Smooth muscle cell of the brain vasculature (primary cell): ENCODE measurements around the gene KCNIP4.
"Not testable (repeated sequence)": the region's sequence is repeated elsewhere in the genome, so short reads cannot be mapped to it uniquely, and the experiment has no call there.

Experiments used
- DNase-seq: peaks from one replicate; pipeline ENCODE4 v3.0.0-alpha.2; 2012; ENCODE audit warnings: low read depth, low spot score

The KCNIP4 gene

DNA sequence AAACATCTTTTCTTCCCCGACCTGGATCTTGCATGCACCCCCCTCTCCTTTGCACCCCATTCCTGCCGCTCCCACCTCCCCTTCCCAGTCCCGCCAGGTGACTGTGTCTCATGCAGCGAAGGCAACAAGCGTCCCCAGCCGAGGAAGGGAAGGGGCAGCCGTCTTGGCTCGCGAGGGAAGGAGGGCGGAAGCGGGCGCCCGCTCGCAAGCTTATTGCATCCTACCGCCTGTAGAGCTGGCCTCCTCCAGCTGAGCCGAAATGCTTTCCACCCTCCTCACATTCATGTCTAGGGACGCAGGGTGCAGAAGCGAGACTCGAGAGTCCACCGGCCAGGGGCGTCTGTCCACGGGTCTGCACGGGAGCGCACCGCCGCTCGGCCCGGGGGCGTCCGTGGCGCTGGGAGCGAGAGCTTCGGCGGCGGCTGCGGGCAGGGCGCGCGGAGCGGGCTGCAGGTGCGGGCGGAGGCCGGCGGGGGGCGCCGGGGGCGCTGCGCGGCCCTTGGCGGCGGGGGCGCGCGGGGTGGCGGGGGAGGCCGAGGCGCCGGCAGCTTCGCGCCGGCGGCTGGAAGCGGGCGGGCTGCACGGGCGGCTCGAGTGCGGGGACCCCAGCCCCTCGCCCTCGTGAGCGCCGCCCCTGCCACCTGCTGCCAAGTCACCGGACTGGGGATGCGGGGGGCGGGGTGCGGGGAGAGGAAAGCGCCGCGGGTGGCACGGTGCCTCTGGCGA is at the start of gene KCNIP4:
Gene KCNIP4, minus strand, starts transcription at position 426 of the 726 bp plus-strand sequence.
- no peak for DNase-seq

DNA sequence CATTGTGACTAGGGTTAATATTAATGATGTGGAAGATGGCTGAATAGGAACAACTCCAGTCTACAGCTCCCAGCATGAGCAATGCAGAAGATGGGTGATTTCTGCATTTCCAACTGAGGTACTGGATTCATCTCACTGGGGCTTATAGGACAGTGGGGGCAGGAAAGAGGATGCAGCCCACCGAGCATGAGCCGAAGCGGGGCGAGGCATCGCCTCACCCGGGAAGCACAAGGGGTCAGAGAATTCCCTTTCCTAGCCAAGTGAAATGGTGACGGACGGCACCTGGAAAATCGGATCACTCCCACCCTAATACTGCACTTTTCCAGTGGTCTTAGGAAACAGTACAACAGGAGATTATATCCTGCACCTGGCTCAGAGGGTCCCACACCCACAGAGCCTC is 48.0 kb upstream of the KCNIP4 start:
- DNase-seq, result not testable (repeated sequence)

DNA sequence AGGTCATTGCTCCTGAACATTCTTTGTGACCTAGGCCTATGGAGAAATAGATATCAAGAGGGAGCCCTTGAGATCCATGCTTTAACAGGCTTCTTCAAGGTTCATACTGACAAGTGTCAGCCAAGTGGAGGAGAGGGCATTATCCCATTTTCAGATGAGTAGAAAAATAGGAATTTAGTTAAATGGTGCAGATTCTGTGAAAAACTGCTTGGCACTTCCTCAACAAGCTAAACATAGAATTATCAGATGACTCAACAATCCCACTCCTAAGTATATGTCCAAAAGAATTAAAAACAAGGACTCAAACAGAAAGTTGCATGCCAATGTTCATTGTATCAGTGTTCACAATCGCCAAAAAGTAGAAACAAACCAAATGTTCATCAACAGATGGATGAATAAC is 43.8 kb upstream of the KCNIP4 start:
- no peak for DNase-seq

DNA sequence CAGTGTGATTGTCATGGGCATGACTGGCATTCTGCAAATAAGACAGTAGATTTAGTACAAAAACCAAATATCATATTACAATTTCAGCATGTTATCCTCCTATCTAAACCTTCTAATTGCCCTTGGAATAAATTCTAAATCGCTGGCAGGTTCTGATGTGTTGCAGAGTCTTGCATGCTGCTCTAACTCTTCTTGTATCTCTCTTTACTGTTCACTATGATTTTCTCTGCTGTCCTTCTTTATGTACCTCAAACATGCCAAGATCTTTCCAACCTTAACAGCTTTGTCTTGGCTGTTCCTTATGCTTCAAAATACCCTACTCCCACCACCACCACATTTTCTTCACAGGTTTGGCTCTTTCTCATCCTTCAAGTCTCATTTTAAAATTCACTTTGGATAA is 43.0 kb upstream of the KCNIP4 start:
- no peak for DNase-seq

DNA sequence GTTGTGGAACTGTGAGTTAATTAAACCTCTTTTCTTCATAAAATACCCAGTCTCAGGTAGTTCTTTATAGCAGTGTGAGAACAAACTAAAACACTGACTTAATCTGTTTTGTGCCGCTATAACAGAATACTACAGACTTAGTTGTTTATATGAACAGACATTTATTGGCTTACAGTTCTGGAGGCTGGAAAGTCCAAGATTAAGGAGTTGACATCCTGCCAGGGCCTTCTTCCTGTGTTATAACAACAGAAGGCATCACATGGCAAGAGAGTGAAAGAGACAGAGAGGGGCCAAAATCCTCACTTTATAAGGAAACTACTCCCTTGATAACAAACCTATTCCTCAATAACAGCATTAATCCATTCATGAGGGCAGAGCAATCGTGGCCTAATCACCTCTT is 42.5 kb upstream of the KCNIP4 start:
- no peak for DNase-seq

DNA sequence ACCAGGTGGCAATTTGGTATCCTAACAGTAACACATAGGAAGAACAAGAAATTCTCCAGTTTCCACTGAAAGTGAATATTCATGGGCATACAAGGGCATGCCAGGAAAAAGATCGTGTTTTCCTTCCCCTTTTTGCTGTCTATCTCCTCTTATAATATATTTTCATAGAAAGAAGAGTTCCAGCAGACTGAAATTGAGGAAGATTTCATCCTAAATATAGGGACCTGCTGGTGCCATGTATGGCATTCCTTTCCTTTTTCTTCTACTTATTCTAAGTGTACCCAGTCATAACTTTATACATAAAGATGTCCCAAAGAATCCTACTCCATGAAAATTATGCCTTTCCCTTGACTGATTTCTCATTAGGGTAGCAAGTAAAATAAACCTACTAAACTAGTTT is 40.8 kb upstream of the KCNIP4 start:
- no peak for DNase-seq

DNA sequence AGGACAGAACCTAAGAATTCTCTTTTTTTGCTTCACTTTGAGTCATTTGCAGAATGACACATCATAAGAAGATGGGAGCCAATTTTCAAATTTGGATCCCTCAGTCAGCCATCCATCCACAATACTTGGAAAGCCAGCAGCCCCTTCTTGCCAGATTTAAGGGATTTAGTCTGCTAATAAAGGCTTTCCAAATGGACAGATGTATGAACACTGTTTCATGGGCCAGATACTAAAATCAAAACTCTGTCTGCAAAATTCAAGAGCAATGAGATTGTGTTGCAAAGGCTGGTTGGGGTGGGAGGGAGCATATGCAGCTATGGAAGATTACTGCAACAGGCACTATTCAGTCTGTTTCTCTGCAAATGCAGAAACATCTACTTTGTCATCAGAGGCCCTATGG is 37.7 kb upstream of the KCNIP4 start:
- DNase-seq, result no peak

DNA sequence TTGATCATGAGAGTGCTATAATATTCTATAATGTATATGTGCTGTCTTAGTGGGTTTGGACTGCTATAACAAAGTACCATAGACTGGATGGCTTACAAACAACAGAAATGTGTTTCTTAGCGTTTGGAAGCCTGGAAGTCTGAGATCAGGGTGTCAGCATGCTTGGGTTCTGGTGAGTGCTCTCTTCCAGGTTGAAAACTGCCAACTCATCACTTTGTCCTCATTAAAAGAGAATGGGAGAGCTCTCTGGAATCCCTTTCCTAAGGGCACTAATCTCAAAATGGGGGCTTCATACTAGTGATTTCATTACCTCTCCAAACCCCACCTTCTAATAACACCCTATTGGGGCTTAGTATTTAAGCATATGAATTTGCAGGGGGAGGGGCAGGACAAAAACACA is 33.5 kb upstream of the KCNIP4 start:
- no peak for DNase-seq

DNA sequence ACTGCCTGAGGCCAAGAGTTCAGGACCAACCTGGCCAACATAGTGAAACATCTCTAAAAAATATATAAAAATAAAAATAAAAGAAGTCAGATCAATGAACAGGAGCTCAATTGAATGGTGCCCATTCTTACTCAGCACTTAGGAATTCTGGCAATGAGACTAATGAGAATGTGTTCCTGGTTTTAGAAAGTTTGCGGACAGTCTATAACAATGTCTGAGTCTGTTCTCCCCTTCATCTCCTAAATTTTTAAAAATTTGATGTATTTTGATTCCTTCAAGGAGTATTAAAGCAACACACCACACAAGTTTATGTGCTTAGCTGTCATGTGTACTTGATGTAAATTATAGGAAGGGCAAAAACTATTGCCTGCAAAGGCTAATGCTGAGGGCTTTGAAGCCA is 30.6 kb upstream of the KCNIP4 start:
- no peak for DNase-seq

DNA sequence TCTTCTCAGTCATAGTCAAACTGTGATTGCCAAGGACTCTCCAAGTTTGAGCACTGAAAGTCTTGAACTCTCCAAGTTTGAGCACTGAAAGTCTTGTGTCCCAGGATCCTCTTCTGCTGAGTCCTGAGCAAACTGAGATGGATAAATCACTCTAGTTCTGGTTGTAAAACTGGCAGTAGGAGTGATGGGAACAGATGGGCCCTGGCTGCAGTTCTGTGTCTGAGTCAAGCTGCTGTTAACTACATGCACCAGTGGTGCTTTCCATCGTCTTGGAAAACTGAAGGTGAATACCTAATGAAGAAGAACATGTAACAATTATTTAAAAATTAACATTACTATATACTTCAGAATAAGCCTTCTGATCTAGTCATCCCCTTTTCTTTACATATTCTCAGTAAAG is 27.6 kb upstream of the KCNIP4 start:
- no peak for DNase-seq

DNA sequence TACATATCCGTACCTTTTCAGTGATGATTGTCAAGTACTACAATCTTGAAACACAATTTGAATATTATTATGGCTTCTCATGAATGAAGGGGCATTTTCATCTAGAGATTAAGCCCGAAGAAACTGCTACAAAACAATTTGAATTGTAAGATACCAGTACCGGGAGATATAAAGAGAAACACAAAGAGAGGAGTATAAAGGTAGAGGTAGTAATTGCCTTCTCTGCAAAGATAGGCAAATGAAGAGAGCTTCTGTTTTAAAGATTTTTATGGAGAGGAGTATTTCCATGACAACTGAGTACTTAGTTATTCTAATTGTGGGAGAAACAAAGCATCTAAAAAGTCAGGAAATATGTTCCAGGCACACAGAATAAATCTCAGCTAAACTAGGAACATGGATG is 25.3 kb upstream of the KCNIP4 start:
- no peak for DNase-seq

DNA sequence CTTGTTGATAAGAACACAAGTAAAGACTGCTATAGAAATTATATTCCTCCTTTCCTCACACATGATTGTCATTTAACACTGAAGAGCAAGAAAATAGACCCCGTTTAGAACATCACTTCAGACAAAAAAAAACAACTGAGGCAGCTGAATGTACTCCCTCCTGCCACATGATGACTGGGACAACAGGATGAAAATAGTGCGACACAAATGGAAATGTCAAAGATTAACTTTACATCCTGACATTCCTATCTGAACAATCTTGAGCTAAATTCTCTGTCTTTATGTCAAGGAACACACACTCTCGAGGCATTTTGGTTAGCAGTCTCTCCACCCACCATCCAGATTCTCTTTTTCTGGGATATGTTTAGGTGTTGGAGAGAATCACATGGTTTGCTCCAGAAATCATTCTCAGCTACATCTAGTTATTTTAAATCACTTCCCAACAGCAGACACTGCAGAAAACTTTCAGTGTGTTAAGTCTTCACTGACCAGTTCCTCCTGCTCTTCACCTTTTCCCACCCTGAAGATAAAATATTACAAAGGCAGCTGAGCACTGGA is 16.3 kb upstream of the KCNIP4 start:
- DNase-seq, result no peak

DNA sequence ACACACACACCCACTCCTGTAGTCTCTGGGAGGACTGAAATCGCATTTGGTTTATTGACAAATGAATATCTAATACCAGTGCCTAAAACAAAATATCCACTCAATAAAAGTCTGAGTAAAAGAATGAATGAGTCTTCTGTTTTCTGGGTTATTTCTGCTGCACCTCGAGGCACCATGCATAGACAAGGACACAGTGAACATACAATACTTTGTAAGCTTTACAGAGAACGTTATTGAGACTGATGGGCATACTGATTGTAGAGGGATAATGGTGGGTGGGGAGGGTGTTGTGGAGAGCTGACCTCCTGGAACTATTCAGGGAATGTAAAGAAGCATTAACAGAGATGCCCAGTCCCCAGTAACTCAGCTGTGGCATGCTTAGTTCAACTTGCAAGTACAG is 14.1 kb upstream of the KCNIP4 start:
- DNase-seq, result no peak

DNA sequence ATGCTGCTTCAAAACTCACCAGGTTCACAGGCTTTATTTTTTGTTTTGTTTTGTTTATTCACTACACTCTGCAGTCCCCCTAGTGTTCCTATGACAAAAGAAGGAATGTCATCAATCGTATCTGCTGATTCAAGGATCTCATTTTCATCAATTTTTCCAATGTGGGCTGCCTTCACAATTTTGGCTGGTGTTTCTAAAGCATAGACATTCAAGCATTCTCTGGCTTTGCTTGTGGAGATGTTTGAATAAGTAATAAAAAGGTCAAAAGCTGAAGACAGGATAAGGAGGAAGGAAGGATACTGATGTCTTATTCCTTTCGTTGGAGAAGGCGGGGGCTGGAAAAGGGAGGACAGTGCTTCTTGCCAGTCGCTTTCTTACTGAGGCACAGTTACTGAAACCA is 12.2 kb upstream of the KCNIP4 start:
- no peak for DNase-seq

DNA sequence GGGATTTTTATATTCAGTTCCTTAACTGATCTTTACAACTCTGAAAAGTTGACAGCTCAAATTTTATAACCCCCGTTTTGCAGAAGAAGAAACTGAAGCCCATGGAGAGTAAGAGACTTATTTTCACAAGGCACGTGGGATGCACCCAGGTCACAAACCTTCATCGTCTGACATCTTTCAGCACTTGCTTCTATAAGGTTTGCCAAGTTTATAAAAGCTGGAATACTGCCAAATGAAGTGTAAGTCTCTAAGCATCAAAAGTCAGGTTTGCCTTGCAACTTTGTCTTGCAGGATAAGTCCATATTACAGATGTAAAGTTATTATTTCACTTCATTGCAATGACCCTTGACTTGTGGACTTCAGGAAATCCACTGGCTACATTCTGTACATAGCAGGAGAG is 6.3 kb upstream of the KCNIP4 start:
- no peak for DNase-seq

DNA sequence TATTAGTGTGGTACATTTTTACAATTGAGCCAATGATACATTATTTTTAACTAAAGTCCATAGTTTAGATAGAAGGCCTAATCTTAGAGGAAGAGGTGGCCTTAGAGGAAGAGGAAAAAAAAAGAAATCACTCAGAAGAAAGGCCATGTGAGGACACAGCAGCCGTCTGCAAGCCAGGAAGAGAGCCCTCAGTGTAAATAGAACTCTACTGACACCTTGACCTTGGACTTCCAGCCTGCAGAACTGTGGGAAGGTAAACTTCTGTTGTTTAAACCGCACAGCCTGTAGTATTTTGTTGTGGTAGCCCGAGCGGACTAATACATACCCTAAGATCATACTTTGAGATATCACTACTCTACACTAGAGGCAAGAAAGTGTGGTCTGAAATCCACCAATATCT is 5.1 kb upstream of the KCNIP4 start:
- no peak for DNase-seq

DNA sequence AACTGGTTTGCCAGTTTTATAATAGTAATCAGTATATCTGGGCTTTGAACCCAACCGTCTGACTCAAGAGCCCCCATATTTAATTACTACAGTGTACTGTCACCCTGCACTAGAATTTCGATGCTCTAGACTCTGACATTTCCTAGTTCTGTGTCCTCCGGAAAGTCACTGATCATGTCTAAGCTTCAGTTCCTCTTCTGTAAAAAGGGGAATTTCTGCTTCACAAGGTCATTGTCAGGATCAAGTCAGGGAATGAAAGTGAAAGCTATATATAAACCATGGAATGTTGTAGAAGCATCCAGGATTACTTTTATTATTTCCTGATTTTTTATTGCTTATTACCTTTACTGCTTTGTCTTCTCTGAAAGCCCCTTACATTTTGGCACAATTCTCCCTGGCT is 4.0 kb upstream of the KCNIP4 start:
- DNase-seq, result no peak

DNA sequence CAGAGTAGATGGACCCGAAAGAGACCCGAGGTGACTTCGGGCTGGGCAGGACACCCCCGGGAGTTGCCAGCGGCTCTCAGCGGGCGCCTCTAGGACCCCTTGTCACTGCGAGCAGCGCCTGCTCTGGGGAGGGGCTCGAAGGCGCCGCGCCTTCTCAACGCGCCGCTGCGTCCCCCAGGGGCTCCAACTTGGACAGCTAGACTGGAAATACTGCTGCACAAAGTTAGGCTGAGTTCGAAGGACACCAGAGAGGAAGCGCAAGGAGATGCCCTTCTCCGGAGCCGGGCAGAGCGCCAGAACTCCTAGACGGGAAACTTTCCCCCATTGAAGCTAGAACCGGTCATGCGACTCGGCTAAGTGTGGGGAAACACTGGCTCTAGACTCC is 493 bp upstream of the KCNIP4 start:
- no peak for DNase-seq

DNA sequence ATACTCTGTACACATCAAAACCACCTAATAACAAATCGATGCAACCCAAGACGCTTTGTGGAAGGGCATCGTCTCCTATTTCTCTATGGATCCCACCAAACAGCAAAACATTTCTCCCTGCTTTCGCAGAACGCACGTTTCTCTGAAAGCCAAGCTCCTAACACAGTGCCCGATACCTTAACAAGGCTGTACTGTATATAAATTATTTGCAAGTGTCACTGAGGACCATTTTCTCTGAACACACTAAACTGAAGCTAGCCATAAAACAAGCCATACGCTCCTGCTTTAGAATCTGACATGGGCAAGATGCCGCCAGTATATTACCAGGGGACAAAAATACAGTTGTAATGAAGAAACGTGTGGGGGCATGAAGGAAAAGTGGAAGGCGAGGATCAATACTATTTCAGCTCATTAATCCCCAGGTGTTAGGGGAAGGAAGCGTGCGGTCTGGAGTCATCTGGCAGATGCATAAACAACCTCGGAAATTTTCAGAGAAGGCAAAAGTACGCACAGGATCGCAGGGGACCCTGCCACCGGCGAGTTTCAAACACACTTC is 703 bp downstream of the KCNIP4 start:
- no peak for DNase-seq

DNA sequence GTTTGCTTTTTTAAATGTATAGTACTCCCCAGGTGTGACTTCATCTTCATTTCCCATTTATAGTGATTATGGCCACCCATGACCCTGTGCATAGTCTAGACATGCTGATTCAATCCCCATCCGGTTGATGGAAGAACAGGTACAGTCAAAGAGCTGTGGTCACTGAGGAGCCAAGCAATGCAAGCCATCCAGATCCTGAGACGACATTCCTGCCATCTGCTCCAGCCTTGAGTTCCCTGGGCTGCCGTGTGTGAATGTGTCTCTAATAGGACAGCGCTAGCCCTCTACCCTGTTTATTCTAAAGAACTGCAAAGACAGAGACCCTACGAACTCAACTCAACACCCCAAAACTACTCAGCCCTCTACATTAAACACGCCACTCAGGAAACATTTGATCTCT is 1.7 kb downstream of the KCNIP4 start:
- no peak for DNase-seq

DNA sequence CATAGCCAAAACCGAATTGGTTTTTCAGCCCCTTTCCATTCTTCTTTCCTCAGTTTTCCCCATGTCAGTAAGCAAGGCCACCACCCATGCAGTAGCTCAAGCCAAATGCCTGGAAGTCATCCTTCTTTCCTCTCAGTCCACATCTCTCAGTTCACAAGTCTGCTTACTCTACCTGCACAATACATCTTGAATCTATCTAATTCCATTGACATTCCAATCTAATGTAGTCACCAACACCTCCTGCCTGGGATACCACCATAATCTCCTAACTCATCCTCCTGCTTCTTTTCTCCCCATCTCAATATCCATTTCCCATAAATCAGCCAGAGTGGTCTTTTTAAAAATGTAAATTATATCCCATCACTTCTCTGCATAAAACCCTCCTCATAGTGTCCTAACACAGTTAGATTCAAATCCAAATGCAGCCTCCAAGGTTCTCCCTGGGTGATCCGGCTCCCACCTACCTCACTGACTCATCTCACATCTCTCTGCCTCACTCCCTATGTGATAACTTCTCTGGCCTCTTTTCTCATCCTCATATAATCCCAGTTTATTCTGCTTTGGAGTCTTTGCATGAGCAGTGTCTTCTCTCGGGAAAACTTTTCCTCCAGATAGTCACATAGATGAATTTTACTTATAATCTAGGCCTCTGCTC is 26.9 kb downstream of the KCNIP4 start:
- no peak for DNase-seq

DNA sequence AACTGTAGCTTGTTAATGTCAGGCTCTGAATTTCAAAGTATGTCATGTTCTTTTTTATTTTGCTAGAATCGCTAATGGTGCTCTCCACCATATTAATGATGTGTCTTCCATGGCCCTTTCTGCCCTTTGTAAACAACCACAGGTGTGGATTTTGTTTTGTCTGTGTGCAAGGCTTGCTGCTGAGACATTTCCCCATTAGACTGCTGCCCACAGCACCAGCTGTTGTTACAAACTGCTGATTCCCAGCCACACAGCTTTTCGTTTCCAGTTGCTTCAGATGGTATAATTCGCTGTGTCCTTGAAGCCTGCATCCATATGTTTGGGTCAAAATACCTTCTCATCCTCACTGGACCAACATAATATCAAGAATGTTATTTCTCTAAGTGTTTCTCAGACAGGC is 32.8 kb downstream of the KCNIP4 start:
- no peak for DNase-seq

DNA sequence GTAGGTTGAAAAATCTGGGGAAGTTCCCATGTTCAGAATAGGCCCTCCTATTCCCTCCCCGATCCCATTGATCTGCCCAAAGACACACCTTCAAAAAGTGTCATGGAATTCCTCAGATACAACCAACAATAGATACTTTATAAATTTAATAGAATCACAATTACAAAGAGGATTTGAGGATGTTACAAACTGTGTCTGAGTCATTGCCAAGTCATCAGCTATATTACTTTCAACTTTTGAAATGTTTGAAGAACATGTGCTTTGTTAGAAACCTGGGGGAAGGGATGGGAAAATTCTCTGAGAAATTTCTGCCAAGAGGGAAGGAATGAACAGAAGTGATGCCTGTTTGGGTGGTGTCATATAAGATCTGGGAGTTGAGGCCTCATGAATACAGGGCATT is 46.7 kb downstream of the KCNIP4 start:
- DNase-seq, result no peak
